GM12875 (cell line): Measurements from ENCODE around the gene MGME1.

Source experiments
- H3K4me3 ChIP-seq: one replicate; pipeline ENCODE4 v1.5.1; 2011; ENCODE audit warnings: low read depth, low read length, control low read depth
- TF ChIP-seq, protein P1 (sequence below): IDR thresholded peaks from 2 replicates; pipeline ENCODE4 v1.5.1; 2011; ENCODE audit warnings: low read depth, mild to moderate bottlenecking, control low read depth, inconsistent platforms, low read length, moderate library complexity, borderline replicate concordance; ENCODE audit not compliant: insufficient read depth

The MGME1 gene

DNA sequence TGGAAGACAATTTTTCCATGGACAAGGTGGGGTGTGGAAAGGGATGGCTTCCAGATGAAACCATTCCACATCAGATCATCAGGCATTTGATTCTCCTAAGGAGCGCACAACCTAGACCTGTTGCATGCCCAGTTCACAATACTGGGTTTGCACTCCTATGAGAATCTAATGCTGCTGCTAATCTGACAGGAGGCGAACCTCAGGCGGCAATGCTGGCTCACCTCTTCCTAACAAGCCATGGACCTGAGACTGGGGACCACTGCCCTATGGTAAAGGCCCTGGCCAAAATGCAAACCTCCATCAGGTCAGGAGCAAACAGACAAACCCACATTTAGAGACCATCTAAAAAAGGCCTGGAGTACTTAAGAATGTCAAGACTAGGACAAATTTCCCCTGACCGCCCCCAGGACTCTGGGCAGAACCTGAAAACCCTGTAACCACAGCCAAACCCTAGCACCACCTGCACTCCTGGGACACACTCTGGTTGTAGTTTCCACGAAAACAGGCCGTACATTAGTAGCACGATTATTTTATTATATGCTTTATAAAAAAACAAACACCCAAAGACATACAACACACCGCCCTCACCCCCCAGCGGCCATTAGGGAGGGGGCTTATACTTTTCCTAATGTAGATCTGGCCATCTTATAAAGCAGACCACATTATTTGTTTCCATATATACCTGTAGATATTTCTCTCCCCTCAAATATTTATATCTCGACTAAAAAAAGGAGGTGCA lies 27.6 kb upstream of the MGME1 start:
- TF ChIP-seq, protein P1, sequence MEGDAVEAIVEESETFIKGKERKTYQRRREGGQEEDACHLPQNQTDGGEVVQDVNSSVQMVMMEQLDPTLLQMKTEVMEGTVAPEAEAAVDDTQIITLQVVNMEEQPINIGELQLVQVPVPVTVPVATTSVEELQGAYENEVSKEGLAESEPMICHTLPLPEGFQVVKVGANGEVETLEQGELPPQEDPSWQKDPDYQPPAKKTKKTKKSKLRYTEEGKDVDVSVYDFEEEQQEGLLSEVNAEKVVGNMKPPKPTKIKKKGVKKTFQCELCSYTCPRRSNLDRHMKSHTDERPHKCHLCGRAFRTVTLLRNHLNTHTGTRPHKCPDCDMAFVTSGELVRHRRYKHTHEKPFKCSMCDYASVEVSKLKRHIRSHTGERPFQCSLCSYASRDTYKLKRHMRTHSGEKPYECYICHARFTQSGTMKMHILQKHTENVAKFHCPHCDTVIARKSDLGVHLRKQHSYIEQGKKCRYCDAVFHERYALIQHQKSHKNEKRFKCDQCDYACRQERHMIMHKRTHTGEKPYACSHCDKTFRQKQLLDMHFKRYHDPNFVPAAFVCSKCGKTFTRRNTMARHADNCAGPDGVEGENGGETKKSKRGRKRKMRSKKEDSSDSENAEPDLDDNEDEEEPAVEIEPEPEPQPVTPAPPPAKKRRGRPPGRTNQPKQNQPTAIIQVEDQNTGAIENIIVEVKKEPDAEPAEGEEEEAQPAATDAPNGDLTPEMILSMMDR = no peak
- H3K4me3 ChIP-seq = no peak overlapping the region

DNA sequence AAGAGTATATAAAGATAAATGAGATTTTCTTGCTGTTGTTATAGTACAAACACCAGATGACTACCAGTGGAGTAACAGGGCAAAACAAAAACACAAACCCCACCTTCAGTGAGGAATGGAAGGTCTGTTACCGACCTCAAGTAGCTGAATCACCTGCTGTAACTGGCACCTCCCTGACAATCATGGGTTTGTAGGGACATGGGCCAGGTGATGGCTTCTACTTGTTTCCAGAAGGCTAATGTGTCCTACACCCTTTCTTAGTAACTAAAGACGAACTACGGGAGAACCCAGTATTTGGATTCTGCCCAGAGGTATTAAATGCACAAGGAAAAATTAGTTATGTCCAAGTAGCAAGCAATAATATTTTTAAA lies 27.0 kb upstream of the MGME1 start:
- TF ChIP-seq, protein P1 = no peak
- no peak overlapping the region for H3K4me3 ChIP-seq

DNA sequence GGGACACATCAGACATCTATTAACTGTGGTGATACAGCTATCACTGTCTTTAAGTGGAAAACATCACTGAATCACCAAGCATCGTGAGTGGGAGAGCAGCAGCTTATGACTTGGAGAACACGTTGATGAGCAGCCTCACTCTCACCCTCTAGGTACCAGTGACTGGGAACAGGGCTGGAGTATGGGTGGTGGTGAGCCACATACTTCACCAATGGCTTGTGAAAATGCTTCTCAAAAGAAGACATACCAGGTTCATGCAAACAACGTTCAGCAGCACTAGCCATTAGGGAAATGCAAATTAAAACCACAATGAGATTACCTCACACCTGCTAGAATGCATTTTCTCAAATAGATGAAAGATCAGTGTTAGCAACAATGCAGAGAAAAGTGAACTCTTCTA lies 25.5 kb upstream of the MGME1 start:
- TF ChIP-seq, protein P1 = no peak
- H3K4me3 ChIP-seq = no peak overlapping the region

DNA sequence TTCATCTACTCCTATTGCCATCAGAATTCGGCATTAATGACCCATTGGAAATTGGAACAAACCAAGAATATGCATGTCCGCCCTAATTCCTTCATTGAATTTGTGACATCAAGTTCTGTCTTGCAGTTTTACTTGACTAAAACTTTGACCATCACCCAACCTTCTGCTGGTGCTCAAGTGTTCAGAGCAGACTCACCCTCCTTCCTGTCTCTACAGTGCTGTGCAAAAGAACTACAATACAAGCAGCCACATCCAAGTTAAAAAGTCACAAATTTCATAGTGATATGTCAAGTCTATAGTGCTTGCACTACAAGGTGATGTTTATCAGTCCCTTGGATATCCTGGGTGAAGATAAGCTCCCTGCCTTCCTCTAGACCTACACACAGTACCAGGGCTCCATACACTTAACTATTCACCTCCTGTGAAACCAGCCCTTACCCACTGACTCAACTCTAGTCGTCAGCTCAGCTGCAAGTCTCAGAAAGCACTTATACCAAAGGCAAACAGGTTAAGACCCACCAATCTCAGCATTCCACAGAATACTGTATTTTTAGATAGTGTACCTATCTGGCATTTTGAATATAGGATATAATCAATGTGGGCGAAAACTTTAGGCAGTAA lies 23.9 kb upstream of the MGME1 start:
- no peak overlapping the region for H3K4me3 ChIP-seq
- TF ChIP-seq, protein P1 = no peak

DNA sequence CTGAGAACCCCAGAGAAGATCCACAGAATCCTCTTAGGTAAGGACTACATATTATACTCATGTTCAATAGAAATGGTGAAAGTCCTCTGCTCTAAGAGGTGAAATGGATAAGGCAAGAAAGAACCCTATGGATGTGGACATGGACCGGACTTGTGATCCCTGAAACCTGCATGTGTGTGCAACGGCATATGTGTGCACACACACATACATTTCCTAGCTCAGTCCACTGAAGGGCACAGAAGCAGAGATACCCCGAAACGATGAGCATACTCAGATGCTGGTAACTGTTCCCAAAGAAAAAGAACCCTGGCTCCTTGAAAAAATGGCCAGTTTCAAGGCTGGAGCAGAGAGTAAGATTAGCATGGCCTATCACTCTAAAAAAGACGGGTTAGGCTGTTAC lies 22.8 kb upstream of the MGME1 start:
- TF ChIP-seq, protein P1 = no peak
- no peak overlapping the region for H3K4me3 ChIP-seq

DNA sequence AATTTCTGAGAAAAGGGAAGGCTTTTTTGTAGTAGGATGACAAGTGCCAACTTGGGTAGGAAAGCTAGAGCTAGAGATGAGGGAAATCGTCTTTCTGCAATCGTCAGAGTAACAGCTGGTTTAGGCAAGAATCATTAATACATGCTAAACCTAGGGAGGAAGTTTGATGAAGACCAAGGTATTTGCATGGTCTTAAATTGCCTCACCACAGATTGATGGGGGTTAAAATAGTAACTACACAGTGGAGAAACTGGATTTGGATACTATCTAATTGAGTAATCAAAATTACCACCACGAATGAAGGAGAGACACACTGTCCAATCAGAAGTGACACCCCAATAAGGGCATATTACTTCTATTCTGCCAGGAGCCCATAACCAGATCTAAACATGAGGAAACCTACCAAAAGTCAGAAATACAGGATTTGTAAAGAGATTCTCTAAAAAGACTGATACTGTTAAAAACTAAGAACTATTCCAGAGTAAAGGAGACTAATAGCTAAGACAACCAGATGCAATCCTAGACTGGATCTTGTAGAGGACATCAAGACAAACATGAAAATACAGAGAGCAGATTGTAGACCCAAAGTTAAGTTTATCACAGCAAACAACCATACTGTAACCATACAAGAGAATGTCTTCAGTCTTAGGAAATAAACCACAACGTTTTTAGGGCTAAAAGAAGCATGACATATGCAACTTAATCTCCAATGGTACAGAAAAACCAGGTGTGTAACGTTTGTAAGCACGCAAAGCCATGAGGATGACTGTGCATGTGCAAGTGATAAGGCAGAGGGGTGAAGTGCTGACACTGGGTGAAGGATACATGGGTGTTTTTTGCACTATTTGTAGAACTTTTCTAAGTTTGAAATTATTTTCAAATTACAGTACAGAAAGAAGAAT lies 22.0 kb upstream of the MGME1 start:
- H3K4me3 ChIP-seq = no peak overlapping the region
- TF ChIP-seq, protein P1 = no peak
